Measurements from ENCODE around the gene PIP5KL1. TPM values are rescaled to one million over a fixed set of nuclear protein-coding genes. Genes with fewer than 3 reads are reported as not detected.

Gene PIP5KL1
- total RNA-seq, 4 donors from 2014 or later, result 4.6 TPM; not detected in 3

DNA sequence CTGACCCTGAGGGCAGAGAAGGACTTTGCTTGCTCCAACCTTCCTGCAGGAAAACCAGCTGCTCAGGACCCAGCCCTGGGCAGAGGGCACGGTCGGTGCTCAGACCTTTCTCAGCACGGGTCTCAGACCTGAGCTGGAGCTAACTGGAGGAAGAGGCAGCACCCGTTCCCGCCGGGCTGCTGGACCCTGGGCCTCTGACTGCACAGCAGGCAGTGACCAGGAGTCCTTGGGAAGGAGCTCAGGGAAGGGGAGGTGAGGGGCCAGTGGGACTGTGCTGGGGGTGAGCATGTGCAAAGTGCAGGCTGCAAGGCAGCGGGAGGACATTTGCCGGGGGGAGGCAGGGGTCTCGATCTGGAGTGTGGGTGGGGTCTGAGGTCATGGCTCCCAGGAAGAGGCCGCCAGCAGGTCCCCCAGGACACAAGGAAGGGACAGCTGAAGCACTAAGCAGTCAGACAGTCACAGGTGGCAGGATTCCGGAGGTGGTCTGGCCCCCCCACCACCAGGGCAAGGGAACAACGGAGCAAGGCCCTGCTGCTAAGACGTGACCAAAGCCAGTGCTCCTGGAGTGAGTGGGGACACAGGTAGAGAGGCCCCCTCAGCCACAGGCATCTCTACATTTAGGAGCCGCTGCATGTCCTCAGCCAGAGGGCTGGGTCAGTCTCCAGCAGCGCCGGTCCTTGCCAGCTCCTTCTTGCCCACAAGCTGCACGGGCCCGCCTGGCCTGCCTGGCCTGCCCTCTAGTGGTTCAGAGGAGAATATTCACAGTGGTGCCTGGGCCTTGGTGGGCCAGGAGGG is 11.8 kb upstream of the PIP5KL1 start:
- Histone ChIP-seq H3K4me3 (no peak overlapping the region), H3K27ac (peak overlapping the region in 1 of 4 donors; percentile 6), H3K27me3 (no peaks in the 10 kb centered on the region), H3K4me1 (peaks cover 0 to 9% (median 9%) of the 10 kb centered on the region in 4 donors), H3K9me3 (no peaks in the 10 kb centered on the region), H3K36me3 (peaks cover 0 to 12% (median 0%) of the 10 kb centered on the region in 4 donors)
- intact Hi-C loops (cut with DNase I; ENCODE audit: low total_unique reads) (loop anchor here (1.0 to 5.0 kb wide), 3 partner anchors 40 to 174 kb away; partner anchors contain the start of gene EEIG1), in situ Hi-C loops (cut with MboI; ENCODE audit: low pct_ligation_motif_present in 1 of 4, low pct_unique_long_range_greater_than_20kb in 1 of 4, low sequenced_read_pairs in 3 of 4) (loop anchor here in 2 of 4 donors (10.0 kb wide), 1 partner anchor 92 kb away; no protein-coding TSS in a partner anchor)
- TF ChIP-seq, protein P1, sequence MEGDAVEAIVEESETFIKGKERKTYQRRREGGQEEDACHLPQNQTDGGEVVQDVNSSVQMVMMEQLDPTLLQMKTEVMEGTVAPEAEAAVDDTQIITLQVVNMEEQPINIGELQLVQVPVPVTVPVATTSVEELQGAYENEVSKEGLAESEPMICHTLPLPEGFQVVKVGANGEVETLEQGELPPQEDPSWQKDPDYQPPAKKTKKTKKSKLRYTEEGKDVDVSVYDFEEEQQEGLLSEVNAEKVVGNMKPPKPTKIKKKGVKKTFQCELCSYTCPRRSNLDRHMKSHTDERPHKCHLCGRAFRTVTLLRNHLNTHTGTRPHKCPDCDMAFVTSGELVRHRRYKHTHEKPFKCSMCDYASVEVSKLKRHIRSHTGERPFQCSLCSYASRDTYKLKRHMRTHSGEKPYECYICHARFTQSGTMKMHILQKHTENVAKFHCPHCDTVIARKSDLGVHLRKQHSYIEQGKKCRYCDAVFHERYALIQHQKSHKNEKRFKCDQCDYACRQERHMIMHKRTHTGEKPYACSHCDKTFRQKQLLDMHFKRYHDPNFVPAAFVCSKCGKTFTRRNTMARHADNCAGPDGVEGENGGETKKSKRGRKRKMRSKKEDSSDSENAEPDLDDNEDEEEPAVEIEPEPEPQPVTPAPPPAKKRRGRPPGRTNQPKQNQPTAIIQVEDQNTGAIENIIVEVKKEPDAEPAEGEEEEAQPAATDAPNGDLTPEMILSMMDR (IDR thresholded peaks at IDR 0.05), result peak; percentile 82 to 96 (median 88)
- TF ChIP-seq POLR2AphosphoS5 (IDR thresholded peaks at IDR 0.05) (peak in 1 of 3 donors; percentile 56), EP300 (IDR thresholded peaks at IDR 0.05; ENCODE audit: low read depth) (no peak), POLR2A (IDR thresholded peaks at IDR 0.05) (no peak)
- WGBS, 2 donors (ENCODE audit: low coverage in 1 of 2), result 60 to 90% methylated on average over 2 to 18 of the region's 18 CpGs
- peak; percentile 63 for DNase-seq

DNA sequence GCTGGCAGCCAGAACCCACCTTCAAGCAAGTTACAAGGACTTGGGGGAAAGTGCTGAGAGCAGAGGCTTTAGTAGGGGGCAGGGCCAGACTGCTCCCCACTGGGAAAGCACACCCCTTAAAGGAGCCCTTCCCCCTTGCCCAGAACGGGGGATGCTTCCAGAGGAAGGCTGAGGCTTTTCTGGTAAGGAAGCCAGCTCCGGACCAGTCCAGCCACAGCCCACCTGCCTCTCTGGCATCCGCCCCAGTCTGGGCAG is 11.3 kb upstream of the PIP5KL1 start:
- Histone ChIP-seq H3K9me3 (no peaks in the 10 kb centered on the region), H3K36me3 (peaks cover 0 to 12% (median 0%) of the 10 kb centered on the region in 4 donors), H3K4me1 (peaks cover 3 to 14% (median 12%) of the 10 kb centered on the region in 4 donors), H3K27ac (no peak overlapping the region), H3K4me3 (no peak overlapping the region), H3K27me3 (no peaks in the 10 kb centered on the region)
- in situ Hi-C loops (cut with MboI; ENCODE audit: low pct_ligation_motif_present in 1 of 4, low pct_unique_long_range_greater_than_20kb in 1 of 4, low sequenced_read_pairs in 3 of 4), result loop anchor here in 2 of 4 donors (10.0 kb wide), 1 partner anchor 93 kb away; no protein-coding TSS in a partner anchor
- WGBS, 2 donors (ENCODE audit: low coverage in 1 of 2), result 60 to 64% methylated on average over 1 to 3 of the region's 3 CpGs
- intact Hi-C loops (cut with DNase I; ENCODE audit: low total_unique reads), result loop anchor here (2.0 to 5.0 kb wide), 2 partner anchors 40 to 175 kb away; partner anchors contain the start of gene EEIG1
- no peak for DNase-seq
- TF ChIP-seq POLR2A (IDR thresholded peaks at IDR 0.05) (no peak), POLR2AphosphoS5 (IDR thresholded peaks at IDR 0.05) (no peak), EP300 (IDR thresholded peaks at IDR 0.05; ENCODE audit: low read depth) (no peak)
- TF ChIP-seq, protein P1 (IDR thresholded peaks at IDR 0.05), result no peak

- in situ Hi-C loops (cut with MboI; ENCODE audit: low pct_ligation_motif_present in 1 of 4, low pct_unique_long_range_greater_than_20kb in 1 of 4, low sequenced_read_pairs in 3 of 4) (loop anchor here in 2 of 4 donors (10.0 kb wide), 1 partner anchor 93 kb away; no protein-coding TSS in a partner anchor), intact Hi-C loops (cut with DNase I; ENCODE audit: low total_unique reads) (loop anchor here (5.0 kb wide), 1 partner anchor 41 kb away; the partner anchor contains the start of gene EEIG1)
- H3K27me3 ChIP-seq, result no peaks in the 10 kb centered on the region
- H3K9me3 ChIP-seq, result no peaks in the 10 kb centered on the region
- H3K36me3 ChIP-seq, result peaks cover 0 to 12% (median 0%) of the 10 kb centered on the region in 4 donors
- DNase-seq, result no peak
- WGBS, 2 donors (ENCODE audit: low coverage in 1 of 2), result 81 to 90% methylated on average over 9 to 18 of the region's 18 CpGs
- no peak overlapping the region for H3K4me3 ChIP-seq
- H3K4me1 ChIP-seq, result peaks cover 8 to 19% (median 18%) of the 10 kb centered on the region in 4 donors
- H3K27ac ChIP-seq, result no peak overlapping the region
- TF ChIP-seq, protein P1 (IDR thresholded peaks at IDR 0.05), result no peak
- TF ChIP-seq EP300 (IDR thresholded peaks at IDR 0.05; ENCODE audit: low read depth), result no peak
- no peak for TF ChIP-seq POLR2AphosphoS5 (IDR thresholded peaks at IDR 0.05)
- TF ChIP-seq POLR2A (IDR thresholded peaks at IDR 0.05), result no peak
Observed at GRCh38 chr9:127941062-127941960, 10.7 kb upstream of the PIP5KL1 start.
